HG03575 (cell line): ENCODE results near the gene GRP.
"Not testable (repeated sequence)": the region's sequence is repeated elsewhere in the genome, so short reads cannot be mapped to it uniquely, and the experiment has no call there.

Source experiments
- ATAC-seq: cut with Tn5 transposase; IDR thresholded peaks from one replicate; pipeline ENCODE4 v1.9.1; 2021; ENCODE audit not compliant: unreplicated experiment, insufficient number of reproducible peaks, low FRiP score; ENCODE audit errors: extremely low read depth

The GRP gene

GRCh38 chr18:59220784-59221765, 1.1 kb downstream of the GRP start:
- no peak for ATAC-seq

GRCh38 chr18:59222341-59222740, 2.4 kb downstream of the GRP start:
- ATAC-seq, result no peak

- ATAC-seq, result no peak
These were observed 8.4 kb downstream of the GRP start for GRCh38 chr18:59228351-59228750.

GRCh38 chr18:59229191-59229590, 9.2 kb downstream of the GRP start:
- ATAC-seq, result no peak

- no peak for ATAC-seq
These were observed 9.9 kb downstream of the GRP start for GRCh38 chr18:59229701-59230443.

GRCh38 chr18:59231114-59231513, 11.2 kb downstream of the GRP start:
- ATAC-seq, result no peak

GRCh38 chr18:59231877-59232276, 11.9 kb downstream of the GRP start:
- no peak for ATAC-seq

- ATAC-seq, result no peak
These were observed 12.5 kb downstream of the GRP start for GRCh38 chr18:59232309-59233016.

GRCh38 chr18:59233017-59233410, 13.1 kb downstream of the GRP start:
- no peak for ATAC-seq

GRCh38 chr18:59238385-59238784, 18.4 kb downstream of the GRP start:
- no peak for ATAC-seq

- ATAC-seq, result no peak
These were observed 19.7 kb downstream of the GRP start for GRCh38 chr18:59239642-59240041.

- ATAC-seq, result no peak
These were observed 22.9 kb downstream of the GRP start for GRCh38 chr18:59242906-59243305.

GRCh38 chr18:59246796-59247195, 26.8 kb downstream of the GRP start:
- no peak for ATAC-seq

- ATAC-seq, result no peak
These were observed 29.3 kb downstream of the GRP start for GRCh38 chr18:59249199-59249774.

- ATAC-seq, result not testable (repeated sequence)
These were observed 35.5 kb downstream of the GRP start for GRCh38 chr18:59255491-59255890.

GRCh38 chr18:59261842-59262241, 41.9 kb downstream of the GRP start:
- ATAC-seq, result not testable (repeated sequence)

GRCh38 chr18:59262243-59262642, 42.3 kb downstream of the GRP start:
- ATAC-seq, result not testable (repeated sequence)

- ATAC-seq, result no peak
These were observed 43.7 kb downstream of the GRP start for GRCh38 chr18:59263661-59264060.

GRCh38 chr18:59264121-59264571, 44.2 kb downstream of the GRP start:
- no peak for ATAC-seq
